ENCODE measurements around the gene KCNG2. TPM values are rescaled to one million over a fixed set of nuclear protein-coding genes. Genes with fewer than 3 reads are reported as not detected.

KCNG2 gene
- total and polyA plus RNA-seq, 2 of the 8 experiments (the other 6 are each of a cell fraction or from before 2014, with no cell fraction given) = 0.19 to 0.74 TPM

DNA sequence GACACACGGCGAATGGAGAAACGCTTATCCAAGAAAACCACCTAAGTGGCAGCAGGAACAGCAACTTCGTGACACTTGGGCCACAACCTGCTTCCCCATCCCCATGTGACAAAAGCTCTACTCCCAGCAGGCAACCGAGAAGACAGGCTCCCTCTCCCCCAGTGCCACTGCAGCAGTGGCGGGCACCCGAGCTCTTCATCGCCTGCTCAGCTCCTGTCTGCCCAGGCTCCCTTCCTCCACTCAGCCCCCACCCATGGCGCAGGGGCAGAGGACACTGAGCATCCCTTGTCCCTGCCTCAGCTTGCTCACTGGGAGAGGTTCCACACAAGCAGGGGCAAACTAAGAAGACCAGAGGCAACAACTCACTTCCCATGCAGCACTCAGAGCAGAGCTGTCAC, 130.8 kb downstream of the KCNG2 start (continued):
- TF ChIP-seq, protein P1, sequence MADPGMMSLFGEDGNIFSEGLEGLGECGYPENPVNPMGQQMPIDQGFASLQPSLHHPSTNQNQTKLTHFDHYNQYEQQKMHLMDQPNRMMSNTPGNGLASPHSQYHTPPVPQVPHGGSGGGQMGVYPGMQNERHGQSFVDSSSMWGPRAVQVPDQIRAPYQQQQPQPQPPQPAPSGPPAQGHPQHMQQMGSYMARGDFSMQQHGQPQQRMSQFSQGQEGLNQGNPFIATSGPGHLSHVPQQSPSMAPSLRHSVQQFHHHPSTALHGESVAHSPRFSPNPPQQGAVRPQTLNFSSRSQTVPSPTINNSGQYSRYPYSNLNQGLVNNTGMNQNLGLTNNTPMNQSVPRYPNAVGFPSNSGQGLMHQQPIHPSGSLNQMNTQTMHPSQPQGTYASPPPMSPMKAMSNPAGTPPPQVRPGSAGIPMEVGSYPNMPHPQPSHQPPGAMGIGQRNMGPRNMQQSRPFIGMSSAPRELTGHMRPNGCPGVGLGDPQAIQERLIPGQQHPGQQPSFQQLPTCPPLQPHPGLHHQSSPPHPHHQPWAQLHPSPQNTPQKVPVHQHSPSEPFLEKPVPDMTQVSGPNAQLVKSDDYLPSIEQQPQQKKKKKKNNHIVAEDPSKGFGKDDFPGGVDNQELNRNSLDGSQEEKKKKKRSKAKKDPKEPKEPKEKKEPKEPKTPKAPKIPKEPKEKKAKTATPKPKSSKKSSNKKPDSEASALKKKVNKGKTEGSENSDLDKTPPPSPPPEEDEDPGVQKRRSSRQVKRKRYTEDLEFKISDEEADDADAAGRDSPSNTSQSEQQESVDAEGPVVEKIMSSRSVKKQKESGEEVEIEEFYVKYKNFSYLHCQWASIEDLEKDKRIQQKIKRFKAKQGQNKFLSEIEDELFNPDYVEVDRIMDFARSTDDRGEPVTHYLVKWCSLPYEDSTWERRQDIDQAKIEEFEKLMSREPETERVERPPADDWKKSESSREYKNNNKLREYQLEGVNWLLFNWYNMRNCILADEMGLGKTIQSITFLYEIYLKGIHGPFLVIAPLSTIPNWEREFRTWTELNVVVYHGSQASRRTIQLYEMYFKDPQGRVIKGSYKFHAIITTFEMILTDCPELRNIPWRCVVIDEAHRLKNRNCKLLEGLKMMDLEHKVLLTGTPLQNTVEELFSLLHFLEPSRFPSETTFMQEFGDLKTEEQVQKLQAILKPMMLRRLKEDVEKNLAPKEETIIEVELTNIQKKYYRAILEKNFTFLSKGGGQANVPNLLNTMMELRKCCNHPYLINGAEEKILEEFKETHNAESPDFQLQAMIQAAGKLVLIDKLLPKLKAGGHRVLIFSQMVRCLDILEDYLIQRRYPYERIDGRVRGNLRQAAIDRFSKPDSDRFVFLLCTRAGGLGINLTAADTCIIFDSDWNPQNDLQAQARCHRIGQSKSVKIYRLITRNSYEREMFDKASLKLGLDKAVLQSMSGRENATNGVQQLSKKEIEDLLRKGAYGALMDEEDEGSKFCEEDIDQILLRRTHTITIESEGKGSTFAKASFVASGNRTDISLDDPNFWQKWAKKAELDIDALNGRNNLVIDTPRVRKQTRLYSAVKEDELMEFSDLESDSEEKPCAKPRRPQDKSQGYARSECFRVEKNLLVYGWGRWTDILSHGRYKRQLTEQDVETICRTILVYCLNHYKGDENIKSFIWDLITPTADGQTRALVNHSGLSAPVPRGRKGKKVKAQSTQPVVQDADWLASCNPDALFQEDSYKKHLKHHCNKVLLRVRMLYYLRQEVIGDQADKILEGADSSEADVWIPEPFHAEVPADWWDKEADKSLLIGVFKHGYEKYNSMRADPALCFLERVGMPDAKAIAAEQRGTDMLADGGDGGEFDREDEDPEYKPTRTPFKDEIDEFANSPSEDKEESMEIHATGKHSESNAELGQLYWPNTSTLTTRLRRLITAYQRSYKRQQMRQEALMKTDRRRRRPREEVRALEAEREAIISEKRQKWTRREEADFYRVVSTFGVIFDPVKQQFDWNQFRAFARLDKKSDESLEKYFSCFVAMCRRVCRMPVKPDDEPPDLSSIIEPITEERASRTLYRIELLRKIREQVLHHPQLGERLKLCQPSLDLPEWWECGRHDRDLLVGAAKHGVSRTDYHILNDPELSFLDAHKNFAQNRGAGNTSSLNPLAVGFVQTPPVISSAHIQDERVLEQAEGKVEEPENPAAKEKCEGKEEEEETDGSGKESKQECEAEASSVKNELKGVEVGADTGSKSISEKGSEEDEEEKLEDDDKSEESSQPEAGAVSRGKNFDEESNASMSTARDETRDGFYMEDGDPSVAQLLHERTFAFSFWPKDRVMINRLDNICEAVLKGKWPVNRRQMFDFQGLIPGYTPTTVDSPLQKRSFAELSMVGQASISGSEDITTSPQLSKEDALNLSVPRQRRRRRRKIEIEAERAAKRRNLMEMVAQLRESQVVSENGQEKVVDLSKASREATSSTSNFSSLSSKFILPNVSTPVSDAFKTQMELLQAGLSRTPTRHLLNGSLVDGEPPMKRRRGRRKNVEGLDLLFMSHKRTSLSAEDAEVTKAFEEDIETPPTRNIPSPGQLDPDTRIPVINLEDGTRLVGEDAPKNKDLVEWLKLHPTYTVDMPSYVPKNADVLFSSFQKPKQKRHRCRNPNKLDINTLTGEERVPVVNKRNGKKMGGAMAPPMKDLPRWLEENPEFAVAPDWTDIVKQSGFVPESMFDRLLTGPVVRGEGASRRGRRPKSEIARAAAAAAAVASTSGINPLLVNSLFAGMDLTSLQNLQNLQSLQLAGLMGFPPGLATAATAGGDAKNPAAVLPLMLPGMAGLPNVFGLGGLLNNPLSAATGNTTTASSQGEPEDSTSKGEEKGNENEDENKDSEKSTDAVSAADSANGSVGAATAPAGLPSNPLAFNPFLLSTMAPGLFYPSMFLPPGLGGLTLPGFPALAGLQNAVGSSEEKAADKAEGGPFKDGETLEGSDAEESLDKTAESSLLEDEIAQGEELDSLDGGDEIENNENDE (IDR thresholded peaks at IDR 0.05; ENCODE audit: insufficient replicate concordance, low read length) = no peak
- no peak for TF ChIP-seq NRF1 (IDR thresholded peaks at IDR 0.05; ENCODE audit: low read depth, low read length)

Measured in H1 (cell line).